Gastroesophageal sphincter (tissue), 3 donors: ENCODE results near the gene IQSEC1.

Experiments used
- EP300 ChIP-seq: sonication (generic); formaldehyde crosslinking; IDR thresholded peaks from one replicate; pipeline ENCODE4 v1.6.1; 2017; ENCODE audit warnings: antibody characterized with exemption, mild to moderate bottlenecking
- POLR2A ChIP-seq, 2 donors: fragments of 450-650 bp; IDR thresholded peaks; one replicate each; pipeline ENCODE4 v1.6.1; 2017; ENCODE audit warnings: antibody characterized with exemption in 2 of 2, mild to moderate bottlenecking in 2 of 2, moderate library complexity in 1 of 2
- POLR2AphosphoS5 ChIP-seq: sonication (generic); formaldehyde crosslinking; IDR thresholded peaks from one replicate; pipeline ENCODE4 v1.6.1; 2017; ENCODE audit warnings: antibody characterized with exemption
- TF ChIP-seq, protein P1 (sequence below), 4 experiments: fragments of 200-600 bp in 2 of 4; fragments of 450-650 bp in 2 of 4; sonication (generic) in 1 of 4; IDR thresholded peaks; one replicate each; pipeline ENCODE4 v1.5.1; 2017 to 2019; ENCODE audit warnings: antibody characterized with exemption in 4 of 4, mild to moderate bottlenecking in 2 of 4, moderate library complexity in 2 of 4

DNA sequence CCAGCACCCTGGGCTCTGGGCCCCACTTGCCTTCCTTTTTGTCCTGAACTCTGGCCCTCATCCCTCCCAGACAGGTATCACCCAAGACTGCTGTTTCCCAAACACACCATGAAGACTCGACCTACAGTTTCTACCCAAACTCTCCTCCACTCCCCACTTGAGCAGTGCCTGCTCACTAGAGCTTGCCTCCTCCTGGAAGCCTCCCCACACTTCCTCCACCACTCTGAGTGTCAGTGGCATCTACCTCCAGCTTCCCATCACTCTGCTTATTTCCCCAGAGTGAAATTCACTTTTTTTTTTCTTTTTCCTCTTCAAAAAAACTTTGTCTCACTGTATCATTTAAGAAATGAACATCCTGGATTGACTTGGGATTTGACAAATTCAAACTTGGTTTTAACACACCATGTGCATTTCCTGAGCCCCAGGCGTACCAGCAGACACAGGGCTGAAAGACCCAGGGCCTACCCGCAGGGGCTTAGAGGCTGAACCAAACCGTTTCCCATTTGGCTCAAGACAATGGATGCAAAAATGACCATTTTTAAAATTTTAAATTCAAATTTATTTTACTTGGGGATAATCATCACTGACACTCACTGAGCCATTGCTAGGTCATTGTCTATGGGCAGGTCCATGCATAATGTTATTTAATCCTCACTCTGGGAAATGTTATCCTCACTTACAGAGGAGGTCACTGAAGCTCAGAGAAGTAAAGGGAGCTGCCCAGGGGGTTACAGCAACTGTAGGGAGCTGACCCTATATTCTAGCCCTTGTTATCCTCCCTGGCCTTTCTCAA, 62.3 kb downstream of the IQSEC1 start:
- TF ChIP-seq, protein P1, sequence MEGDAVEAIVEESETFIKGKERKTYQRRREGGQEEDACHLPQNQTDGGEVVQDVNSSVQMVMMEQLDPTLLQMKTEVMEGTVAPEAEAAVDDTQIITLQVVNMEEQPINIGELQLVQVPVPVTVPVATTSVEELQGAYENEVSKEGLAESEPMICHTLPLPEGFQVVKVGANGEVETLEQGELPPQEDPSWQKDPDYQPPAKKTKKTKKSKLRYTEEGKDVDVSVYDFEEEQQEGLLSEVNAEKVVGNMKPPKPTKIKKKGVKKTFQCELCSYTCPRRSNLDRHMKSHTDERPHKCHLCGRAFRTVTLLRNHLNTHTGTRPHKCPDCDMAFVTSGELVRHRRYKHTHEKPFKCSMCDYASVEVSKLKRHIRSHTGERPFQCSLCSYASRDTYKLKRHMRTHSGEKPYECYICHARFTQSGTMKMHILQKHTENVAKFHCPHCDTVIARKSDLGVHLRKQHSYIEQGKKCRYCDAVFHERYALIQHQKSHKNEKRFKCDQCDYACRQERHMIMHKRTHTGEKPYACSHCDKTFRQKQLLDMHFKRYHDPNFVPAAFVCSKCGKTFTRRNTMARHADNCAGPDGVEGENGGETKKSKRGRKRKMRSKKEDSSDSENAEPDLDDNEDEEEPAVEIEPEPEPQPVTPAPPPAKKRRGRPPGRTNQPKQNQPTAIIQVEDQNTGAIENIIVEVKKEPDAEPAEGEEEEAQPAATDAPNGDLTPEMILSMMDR (IDR thresholded peaks at IDR 0.05) = no peak
- TF ChIP-seq EP300 (no peak), POLR2AphosphoS5 (no peak), POLR2A (IDR thresholded peaks at IDR 0.05) (no peak)
